Measurements from ENCODE around the gene TMEM232.
"Not testable (repeated sequence)": the region's sequence is repeated elsewhere in the genome, so short reads cannot be mapped to it uniquely, and the experiment has no call there.

Gene TMEM232

GRCh38 chr5:110618941-110619340 lies 107.5 kb downstream of the TMEM232 start:
- DNase-seq = no peak

GRCh38 chr5:110616009-110616408 lies 110.5 kb downstream of the TMEM232 start:
- no peak for DNase-seq

GRCh38 chr5:110612794-110613247 lies 113.7 kb downstream of the TMEM232 start:
- DNase-seq = no peak

GRCh38 chr5:110611817-110612216 lies 114.7 kb downstream of the TMEM232 start:
- DNase-seq = no peak

- no peak for DNase-seq
Measured at GRCh38 chr5:110594866-110595265, 131.6 kb downstream of the TMEM232 start.

GRCh38 chr5:110590187-110590586 lies 136.3 kb downstream of the TMEM232 start:
- DNase-seq = peak in 1 of 2 experiments; percentile 43

- DNase-seq = no peak
Measured at GRCh38 chr5:110588286-110588980, 138.0 kb downstream of the TMEM232 start.

GRCh38 chr5:110580625-110581024 lies 145.8 kb downstream of the TMEM232 start:
- DNase-seq = no peak

GRCh38 chr5:110572729-110573128 lies 153.7 kb downstream of the TMEM232 start:
- no peak for DNase-seq

GRCh38 chr5:110562191-110562590 lies 164.3 kb downstream of the TMEM232 start:
- DNase-seq = no peak

GRCh38 chr5:110561510-110561909 lies 165.0 kb downstream of the TMEM232 start:
- DNase-seq = no peak

- no peak for DNase-seq
Measured at GRCh38 chr5:110549301-110549700, 177.2 kb downstream of the TMEM232 start.

- no peak for DNase-seq
Measured at GRCh38 chr5:110548171-110548570, 178.3 kb downstream of the TMEM232 start.

- no peak for DNase-seq
Measured at GRCh38 chr5:110547495-110547894, 179.0 kb downstream of the TMEM232 start.

GRCh38 chr5:110545716-110546115 lies 180.8 kb downstream of the TMEM232 start:
- no peak for DNase-seq

- no peak for DNase-seq
Measured at GRCh38 chr5:110544603-110545002, 181.9 kb downstream of the TMEM232 start.

- no peak for DNase-seq
Measured at GRCh38 chr5:110542949-110543348, 183.5 kb downstream of the TMEM232 start.

- no peak for DNase-seq
Measured at GRCh38 chr5:110536120-110537115, 190.1 kb downstream of the TMEM232 start.

GRCh38 chr5:110535146-110535545 lies 191.3 kb downstream of the TMEM232 start:
- not testable (repeated sequence) for DNase-seq

- no peak for DNase-seq
Measured at GRCh38 chr5:110525762-110526161, 200.7 kb downstream of the TMEM232 start.

- DNase-seq = no peak
Measured at GRCh38 chr5:110517396-110517795, 209.1 kb downstream of the TMEM232 start.

GRCh38 chr5:110514030-110514429 lies 212.4 kb downstream of the TMEM232 start:
- no peak for DNase-seq

- no peak for DNase-seq
Measured at GRCh38 chr5:110512266-110512665, 214.2 kb downstream of the TMEM232 start.

GRCh38 chr5:110510146-110510545 lies 216.3 kb downstream of the TMEM232 start:
- DNase-seq = no peak
